HEK293 (cell line): ENCODE measurements around the gene TRAPPC6A.
A peak's percentile ranks its signal among the peaks of the same experiment; 100 is the strongest.

Experiments used
- CTCF ChIA-PET: fragments of 350-600 bp; formaldehyde crosslinking; extraction: SDS; loops from one replicate; lab custom pipeline; 2021; ENCODE audit warnings: antibody characterized with exemption; lab: Yijun Ruan, JAX
- POLR2A ChIA-PET: fragments of 300-600 bp; formaldehyde crosslinking; extraction: SDS; loops from one replicate; lab custom pipeline; 2020; ENCODE audit warnings: antibody characterized with exemption, inconsistent platforms; lab: Yijun Ruan, JAX
- H3K27ac ChIP-seq: fragments of 200-500 bp; sonication (Bioruptor generic); 2 replicates; pipeline ENCODE4 v1.5.1; 2014; ENCODE audit warnings: low read depth, low read length, control low read depth, inconsistent platforms; ENCODE audit errors: extremely low read depth
- H3K36me3 ChIP-seq, 2 experiments: fragments of 200-500 bp in 1 of 2; sonication (Bioruptor generic) in 1 of 2; 1 replicate in 1 of 2; 2 replicates in 1 of 2; pipeline ENCODE4 v1.5.1; 2014 to 2017; ENCODE audit warnings: inconsistent platforms in 2 of 2, low read length in 2 of 2; ENCODE audit not compliant: control insufficient read depth in 2 of 2, insufficient read depth in 1 of 2
- H3K4me1 ChIP-seq: fragments of 200-500 bp; sonication (Bioruptor generic); 2 replicates; pipeline ENCODE4 v1.5.1; 2014; ENCODE audit warnings: mild to moderate bottlenecking, low read length, inconsistent platforms; ENCODE audit not compliant: control insufficient read depth, insufficient read depth
- H3K4me3 ChIP-seq: 2 replicates; pipeline ENCODE4 v1.5.1; 2011; ENCODE audit warnings: low read depth, mild to moderate bottlenecking, control low read depth, low read length, moderate library complexity
- H3K9me3 ChIP-seq: fragments of 200-500 bp; sonication (Bioruptor generic); 2 replicates; pipeline ENCODE4 v1.5.1; 2014; ENCODE audit warnings: low read depth, low read length, inconsistent platforms; ENCODE audit not compliant: control insufficient read depth, insufficient read depth
- KLF8 ChIP-seq: fragments of 450-650 bp; formaldehyde crosslinking; IDR thresholded peaks from 2 replicates; pipeline ENCODE4 v1.5.1; 2016; ENCODE audit warnings: missing biosample characterization, missing genetic modification characterization
- SALL2 ChIP-seq: fragments of 450-650 bp; formaldehyde crosslinking; IDR thresholded peaks from 2 replicates; pipeline ENCODE4 v1.5.0; 2017; ENCODE audit warnings: missing biosample characterization, mild to moderate bottlenecking, missing genetic modification characterization, borderline replicate concordance
- TRIM28 ChIP-seq: IDR thresholded peaks from 2 replicates; pipeline ENCODE4 v1.6.1; 2011; ENCODE audit warnings: low read length, control low read depth, borderline replicate concordance
- ZBTB48 ChIP-seq: fragments of 450-650 bp; formaldehyde crosslinking; IDR thresholded peaks from 2 replicates; pipeline ENCODE4 v1.5.1; 2016; ENCODE audit warnings: missing biosample characterization, missing genetic modification characterization
- ZFP69B ChIP-seq: fragments of 450-650 bp; formaldehyde crosslinking; IDR thresholded peaks from 2 replicates; pipeline ENCODE4 v1.5.1; 2016; ENCODE audit warnings: missing biosample characterization, missing genetic modification characterization
- ZNF10 ChIP-seq: fragments of 450-650 bp; formaldehyde crosslinking; IDR thresholded peaks from 2 replicates; pipeline ENCODE4 v1.5.1; 2017; ENCODE audit warnings: missing biosample characterization, missing genetic modification characterization
- ZNF239 ChIP-seq: fragments of 450-650 bp; formaldehyde crosslinking; IDR thresholded peaks from 2 replicates; pipeline ENCODE4 v1.5.1; 2016; ENCODE audit warnings: missing biosample characterization, missing genetic modification characterization
- ZNF24 ChIP-seq: fragments of 450-650 bp; formaldehyde crosslinking; IDR thresholded peaks from 2 replicates; pipeline ENCODE4 v1.5.1; 2016; ENCODE audit warnings: missing biosample characterization, missing genetic modification characterization
- ZNF324 ChIP-seq: fragments of 450-650 bp; formaldehyde crosslinking; IDR thresholded peaks from 2 replicates; pipeline ENCODE4 v1.5.1; 2016; ENCODE audit warnings: missing biosample characterization, missing genetic modification characterization
- ZNF426 ChIP-seq: fragments of 450-650 bp; formaldehyde crosslinking; IDR thresholded peaks from 2 replicates; pipeline ENCODE4 v1.5.1; 2017; ENCODE audit warnings: missing biosample characterization, missing genetic modification characterization, mild to moderate bottlenecking, inconsistent platforms, moderate library complexity
- ZNF501 ChIP-seq: fragments of 450-650 bp; formaldehyde crosslinking; IDR thresholded peaks from 2 replicates; pipeline ENCODE4 v1.5.1; 2016; ENCODE audit warnings: missing biosample characterization, missing genetic modification characterization
- ZNF514 ChIP-seq: fragments of 450-650 bp; formaldehyde crosslinking; IDR thresholded peaks from 2 replicates; pipeline ENCODE4 v1.5.1; 2016; ENCODE audit warnings: missing biosample characterization, missing genetic modification characterization
- ZNF548 ChIP-seq: fragments of 450-650 bp; formaldehyde crosslinking; IDR thresholded peaks from 2 replicates; pipeline ENCODE4 v1.5.1; 2016; ENCODE audit warnings: missing biosample characterization, missing genetic modification characterization
- ZNF558 ChIP-seq: fragments of 450-650 bp; formaldehyde crosslinking; IDR thresholded peaks from 2 replicates; pipeline ENCODE4 v1.5.1; 2016; ENCODE audit warnings: missing biosample characterization, missing genetic modification characterization
- ZNF571 ChIP-seq: fragments of 450-650 bp; formaldehyde crosslinking; IDR thresholded peaks from 2 replicates; pipeline ENCODE4 v1.5.0; 2017; ENCODE audit warnings: missing biosample characterization, missing genetic modification characterization
- ZNF623 ChIP-seq: fragments of 450-650 bp; formaldehyde crosslinking; IDR thresholded peaks from 2 replicates; pipeline ENCODE4 v1.5.1; 2016; ENCODE audit warnings: missing biosample characterization, missing genetic modification characterization
- ZNF624 ChIP-seq: fragments of 450-650 bp; formaldehyde crosslinking; IDR thresholded peaks from 2 replicates; pipeline ENCODE4 v1.5.1; 2017; ENCODE audit warnings: missing biosample characterization, missing genetic modification characterization
- ZNF747 ChIP-seq: fragments of 450-650 bp; formaldehyde crosslinking; IDR thresholded peaks from 2 replicates; pipeline ENCODE4 v1.5.1; 2016; ENCODE audit warnings: missing biosample characterization, missing genetic modification characterization
- TF ChIP-seq, protein P1 (sequence below): fragments of 450-650 bp; formaldehyde crosslinking; IDR thresholded peaks from 2 replicates; pipeline ENCODE4 v1.5.1; 2016; ENCODE audit warnings: missing biosample characterization, missing genetic modification characterization, borderline replicate concordance
- TF ChIP-seq, protein P2 (sequence below): fragments of 450-650 bp; IDR thresholded peaks from 2 replicates; pipeline ENCODE4 v1.5.1; 2018; ENCODE audit warnings: missing biosample characterization, mild to moderate bottlenecking, missing genetic modification characterization
- TF ChIP-seq, protein P3 (sequence below): fragments of 450-650 bp; formaldehyde crosslinking; IDR thresholded peaks from 2 replicates; pipeline ENCODE4 v1.5.1; 2016; ENCODE audit warnings: missing biosample characterization, missing genetic modification characterization
- TF ChIP-seq, protein P4 (sequence below): fragments of 450-650 bp; IDR thresholded peaks from 2 replicates; pipeline ENCODE4 v1.5.1; 2018; ENCODE audit warnings: missing biosample characterization, missing genetic modification characterization
- TF ChIP-seq, protein P5 (sequence below): fragments of 450-650 bp; formaldehyde crosslinking; IDR thresholded peaks from 2 replicates; pipeline ENCODE4 v1.5.1; 2016; ENCODE audit warnings: missing biosample characterization, missing genetic modification characterization

TRAPPC6A gene

DNA sequence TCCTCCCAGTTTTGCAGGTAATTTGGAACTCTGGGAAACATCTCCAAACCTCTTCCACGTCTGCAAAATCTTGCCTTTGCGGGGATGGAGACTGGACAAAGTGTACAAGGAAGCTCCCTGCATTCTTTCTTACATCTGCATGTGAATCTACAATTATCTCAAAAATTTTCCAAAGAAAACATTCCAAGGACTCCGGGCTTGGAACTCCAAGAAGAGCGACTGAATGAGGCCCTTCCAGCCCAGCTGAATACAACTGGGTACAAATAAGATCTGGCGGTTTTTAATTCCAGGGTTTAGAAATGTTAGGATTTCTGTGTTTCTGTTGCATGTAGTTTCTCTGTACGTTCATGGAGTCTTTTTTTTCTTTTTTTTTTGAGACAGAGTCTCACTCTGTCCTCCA lies 38.6 kb upstream of the TRAPPC6A start:
- H3K36me3 ChIP-seq, result no peaks in the 10 kb centered on the region
- H3K27ac ChIP-seq, result no peak overlapping the region
- H3K4me1 ChIP-seq, result no peaks in the 10 kb centered on the region
- POLR2A ChIA-PET, result no interaction called here
- TF ChIP-seq ZNF10 (no peak), ZNF239 (tag by site-specific recombination) (no peak), ZFP69B (no peak), ZNF324 (no peak), SALL2 (no peak), ZNF747 (tag by site-specific recombination) (no peak), ZNF571 (no peak), ZNF501 (tag by site-specific recombination) (no peak), ZNF24 (no peak), ZNF624 (tag by site-specific recombination) (no peak), ZNF514 (tag by site-specific recombination) (no peak), ZNF548 (tag by site-specific recombination) (no peak), ZNF558 (no peak)
- TF ChIP-seq, protein P1, sequence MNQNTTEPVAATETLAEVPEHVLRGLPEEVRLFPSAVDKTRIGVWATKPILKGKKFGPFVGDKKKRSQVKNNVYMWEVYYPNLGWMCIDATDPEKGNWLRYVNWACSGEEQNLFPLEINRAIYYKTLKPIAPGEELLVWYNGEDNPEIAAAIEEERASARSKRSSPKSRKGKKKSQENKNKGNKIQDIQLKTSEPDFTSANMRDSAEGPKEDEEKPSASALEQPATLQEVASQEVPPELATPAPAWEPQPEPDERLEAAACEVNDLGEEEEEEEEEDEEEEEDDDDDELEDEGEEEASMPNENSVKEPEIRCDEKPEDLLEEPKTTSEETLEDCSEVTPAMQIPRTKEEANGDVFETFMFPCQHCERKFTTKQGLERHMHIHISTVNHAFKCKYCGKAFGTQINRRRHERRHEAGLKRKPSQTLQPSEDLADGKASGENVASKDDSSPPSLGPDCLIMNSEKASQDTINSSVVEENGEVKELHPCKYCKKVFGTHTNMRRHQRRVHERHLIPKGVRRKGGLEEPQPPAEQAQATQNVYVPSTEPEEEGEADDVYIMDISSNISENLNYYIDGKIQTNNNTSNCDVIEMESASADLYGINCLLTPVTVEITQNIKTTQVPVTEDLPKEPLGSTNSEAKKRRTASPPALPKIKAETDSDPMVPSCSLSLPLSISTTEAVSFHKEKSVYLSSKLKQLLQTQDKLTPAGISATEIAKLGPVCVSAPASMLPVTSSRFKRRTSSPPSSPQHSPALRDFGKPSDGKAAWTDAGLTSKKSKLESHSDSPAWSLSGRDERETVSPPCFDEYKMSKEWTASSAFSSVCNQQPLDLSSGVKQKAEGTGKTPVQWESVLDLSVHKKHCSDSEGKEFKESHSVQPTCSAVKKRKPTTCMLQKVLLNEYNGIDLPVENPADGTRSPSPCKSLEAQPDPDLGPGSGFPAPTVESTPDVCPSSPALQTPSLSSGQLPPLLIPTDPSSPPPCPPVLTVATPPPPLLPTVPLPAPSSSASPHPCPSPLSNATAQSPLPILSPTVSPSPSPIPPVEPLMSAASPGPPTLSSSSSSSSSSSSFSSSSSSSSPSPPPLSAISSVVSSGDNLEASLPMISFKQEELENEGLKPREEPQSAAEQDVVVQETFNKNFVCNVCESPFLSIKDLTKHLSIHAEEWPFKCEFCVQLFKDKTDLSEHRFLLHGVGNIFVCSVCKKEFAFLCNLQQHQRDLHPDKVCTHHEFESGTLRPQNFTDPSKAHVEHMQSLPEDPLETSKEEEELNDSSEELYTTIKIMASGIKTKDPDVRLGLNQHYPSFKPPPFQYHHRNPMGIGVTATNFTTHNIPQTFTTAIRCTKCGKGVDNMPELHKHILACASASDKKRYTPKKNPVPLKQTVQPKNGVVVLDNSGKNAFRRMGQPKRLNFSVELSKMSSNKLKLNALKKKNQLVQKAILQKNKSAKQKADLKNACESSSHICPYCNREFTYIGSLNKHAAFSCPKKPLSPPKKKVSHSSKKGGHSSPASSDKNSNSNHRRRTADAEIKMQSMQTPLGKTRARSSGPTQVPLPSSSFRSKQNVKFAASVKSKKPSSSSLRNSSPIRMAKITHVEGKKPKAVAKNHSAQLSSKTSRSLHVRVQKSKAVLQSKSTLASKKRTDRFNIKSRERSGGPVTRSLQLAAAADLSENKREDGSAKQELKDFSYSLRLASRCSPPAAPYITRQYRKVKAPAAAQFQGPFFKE, result no peak
- TF ChIP-seq, protein P2, sequence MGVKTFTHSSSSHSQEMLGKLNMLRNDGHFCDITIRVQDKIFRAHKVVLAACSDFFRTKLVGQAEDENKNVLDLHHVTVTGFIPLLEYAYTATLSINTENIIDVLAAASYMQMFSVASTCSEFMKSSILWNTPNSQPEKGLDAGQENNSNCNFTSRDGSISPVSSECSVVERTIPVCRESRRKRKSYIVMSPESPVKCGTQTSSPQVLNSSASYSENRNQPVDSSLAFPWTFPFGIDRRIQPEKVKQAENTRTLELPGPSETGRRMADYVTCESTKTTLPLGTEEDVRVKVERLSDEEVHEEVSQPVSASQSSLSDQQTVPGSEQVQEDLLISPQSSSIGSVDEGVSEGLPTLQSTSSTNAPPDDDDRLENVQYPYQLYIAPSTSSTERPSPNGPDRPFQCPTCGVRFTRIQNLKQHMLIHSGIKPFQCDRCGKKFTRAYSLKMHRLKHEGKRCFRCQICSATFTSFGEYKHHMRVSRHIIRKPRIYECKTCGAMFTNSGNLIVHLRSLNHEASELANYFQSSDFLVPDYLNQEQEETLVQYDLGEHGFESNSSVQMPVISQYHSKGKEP (tag by site-specific recombination), result no peak
- TF ChIP-seq, protein P3, sequence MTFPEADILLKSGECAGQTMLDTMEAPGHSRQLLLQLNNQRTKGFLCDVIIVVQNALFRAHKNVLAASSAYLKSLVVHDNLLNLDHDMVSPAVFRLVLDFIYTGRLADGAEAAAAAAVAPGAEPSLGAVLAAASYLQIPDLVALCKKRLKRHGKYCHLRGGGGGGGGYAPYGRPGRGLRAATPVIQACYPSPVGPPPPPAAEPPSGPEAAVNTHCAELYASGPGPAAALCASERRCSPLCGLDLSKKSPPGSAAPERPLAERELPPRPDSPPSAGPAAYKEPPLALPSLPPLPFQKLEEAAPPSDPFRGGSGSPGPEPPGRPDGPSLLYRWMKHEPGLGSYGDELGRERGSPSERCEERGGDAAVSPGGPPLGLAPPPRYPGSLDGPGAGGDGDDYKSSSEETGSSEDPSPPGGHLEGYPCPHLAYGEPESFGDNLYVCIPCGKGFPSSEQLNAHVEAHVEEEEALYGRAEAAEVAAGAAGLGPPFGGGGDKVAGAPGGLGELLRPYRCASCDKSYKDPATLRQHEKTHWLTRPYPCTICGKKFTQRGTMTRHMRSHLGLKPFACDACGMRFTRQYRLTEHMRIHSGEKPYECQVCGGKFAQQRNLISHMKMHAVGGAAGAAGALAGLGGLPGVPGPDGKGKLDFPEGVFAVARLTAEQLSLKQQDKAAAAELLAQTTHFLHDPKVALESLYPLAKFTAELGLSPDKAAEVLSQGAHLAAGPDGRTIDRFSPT (tag by site-specific recombination), result no peak
- no peak overlapping the region for H3K4me3 ChIP-seq
- CTCF ChIA-PET, result interaction anchor here (0.7 to 0.9 kb wide), 3 partner anchors 17 to 85 kb away, joined by 3 to 6 read pairs (median 4); no protein-coding TSS in a partner anchor
- H3K9me3 ChIP-seq, result no peaks in the 10 kb centered on the region

DNA sequence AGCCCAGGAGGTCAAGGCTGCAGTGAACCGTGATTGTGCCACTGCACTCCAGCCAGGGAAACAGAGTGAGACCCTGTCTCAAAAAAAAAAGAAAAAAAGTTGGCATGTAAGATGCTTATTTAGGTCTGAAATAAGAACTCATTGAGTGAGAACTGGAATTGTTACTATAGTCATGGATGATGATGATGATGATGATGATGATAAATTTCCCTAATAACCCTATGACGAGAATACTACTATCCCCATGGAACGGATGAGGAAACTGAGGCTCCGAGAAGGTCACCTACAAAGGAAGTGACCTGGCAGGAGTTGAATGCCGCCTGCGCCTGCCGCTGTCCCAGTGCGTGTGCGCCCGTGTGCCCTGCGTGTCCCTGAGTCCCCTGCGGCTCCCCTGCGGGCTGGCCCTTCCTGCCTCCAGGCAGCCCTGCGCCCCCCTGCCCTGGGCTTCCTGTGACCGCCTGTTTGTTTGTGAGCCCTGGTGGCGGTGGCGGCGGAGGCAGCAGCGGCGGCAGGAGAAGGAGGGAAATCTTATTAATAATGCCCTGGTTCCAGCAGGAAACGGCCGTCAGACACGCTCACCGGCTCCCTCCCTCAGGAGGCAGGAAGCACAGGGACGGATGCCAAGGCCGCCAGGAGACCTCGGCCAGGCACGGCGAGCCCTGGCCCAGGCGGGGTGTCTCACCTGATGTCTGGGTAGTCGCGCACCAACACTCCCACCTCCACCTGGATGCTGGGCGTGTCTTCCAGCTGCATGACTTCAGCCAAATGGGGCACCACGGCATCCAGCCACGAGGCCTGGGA lies 37.6 kb upstream of the TRAPPC6A start:
- Histone ChIP-seq H3K4me3 (no peak overlapping the region), H3K4me1 (no peaks in the 10 kb centered on the region), H3K27ac (no peak overlapping the region), H3K36me3 (no peaks in the 10 kb centered on the region), H3K9me3 (no peaks in the 10 kb centered on the region)
- POLR2A ChIA-PET, result no interaction called here
- CTCF ChIA-PET, result interaction anchor here (1.4 to 1.5 kb wide), 2 partner anchors 34 to 124 kb away, joined by 5 to 6 read pairs; no protein-coding TSS in a partner anchor
- TF ChIP-seq TRIM28 (no peak), ZNF426 (tag by site-specific recombination) (no peak), ZBTB48 (tag by site-specific recombination) (no peak), KLF8 (tag by site-specific recombination) (no peak), ZNF623 (tag by site-specific recombination) (no peak)
- TF ChIP-seq, protein P4, sequence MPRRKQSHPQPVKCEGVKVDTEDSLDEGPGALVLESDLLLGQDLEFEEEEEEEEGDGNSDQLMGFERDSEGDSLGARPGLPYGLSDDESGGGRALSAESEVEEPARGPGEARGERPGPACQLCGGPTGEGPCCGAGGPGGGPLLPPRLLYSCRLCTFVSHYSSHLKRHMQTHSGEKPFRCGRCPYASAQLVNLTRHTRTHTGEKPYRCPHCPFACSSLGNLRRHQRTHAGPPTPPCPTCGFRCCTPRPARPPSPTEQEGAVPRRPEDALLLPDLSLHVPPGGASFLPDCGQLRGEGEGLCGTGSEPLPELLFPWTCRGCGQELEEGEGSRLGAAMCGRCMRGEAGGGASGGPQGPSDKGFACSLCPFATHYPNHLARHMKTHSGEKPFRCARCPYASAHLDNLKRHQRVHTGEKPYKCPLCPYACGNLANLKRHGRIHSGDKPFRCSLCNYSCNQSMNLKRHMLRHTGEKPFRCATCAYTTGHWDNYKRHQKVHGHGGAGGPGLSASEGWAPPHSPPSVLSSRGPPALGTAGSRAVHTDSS (tag by site-specific recombination), result peak; percentile 79
- TF ChIP-seq, protein P5, sequence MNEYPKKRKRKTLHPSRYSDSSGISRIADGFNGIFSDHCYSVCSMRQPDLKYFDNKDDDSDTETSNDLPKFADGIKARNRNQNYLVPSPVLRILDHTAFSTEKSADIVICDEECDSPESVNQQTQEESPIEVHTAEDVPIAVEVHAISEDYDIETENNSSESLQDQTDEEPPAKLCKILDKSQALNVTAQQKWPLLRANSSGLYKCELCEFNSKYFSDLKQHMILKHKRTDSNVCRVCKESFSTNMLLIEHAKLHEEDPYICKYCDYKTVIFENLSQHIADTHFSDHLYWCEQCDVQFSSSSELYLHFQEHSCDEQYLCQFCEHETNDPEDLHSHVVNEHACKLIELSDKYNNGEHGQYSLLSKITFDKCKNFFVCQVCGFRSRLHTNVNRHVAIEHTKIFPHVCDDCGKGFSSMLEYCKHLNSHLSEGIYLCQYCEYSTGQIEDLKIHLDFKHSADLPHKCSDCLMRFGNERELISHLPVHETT (tag by site-specific recombination), result no peak
- TF ChIP-seq, all 188 proteins: peak for 1
